K562 (cell line): ENCODE measurements around the gene NKG7. TPM values are rescaled to one million over a fixed set of nuclear protein-coding genes. Genes with fewer than 3 reads are reported as not detected.

Source experiments
- ARID2 ChIP-seq: fragments of 450-650 bp; IDR thresholded peaks from 2 replicates; pipeline ENCODE4 v1.6.1; 2017; ENCODE audit warnings: antibody characterized with exemption, mild to moderate bottlenecking
- CC2D1A ChIP-seq: fragments of 450-650 bp; IDR thresholded peaks from 2 replicates; pipeline ENCODE4 v1.6.1; 2017; ENCODE audit warnings: mild to moderate bottlenecking
- E2F1 ChIP-seq: sonication (generic); formaldehyde crosslinking; IDR thresholded peaks from 2 replicates; pipeline ENCODE4 v1.8.1; 2023; ENCODE audit warnings: mild to moderate bottlenecking, missing genetic modification reagents, moderate library complexity
- EHMT2 ChIP-seq: fragments of 450-650 bp; IDR thresholded peaks from 2 replicates; pipeline ENCODE4 v1.6.1; 2018; ENCODE audit warnings: antibody characterized with exemption
- GTF2A2 ChIP-seq: IDR thresholded peaks from 2 replicates; pipeline ENCODE4 v1.6.1; 2016; ENCODE audit warnings: mild to moderate bottlenecking, missing genetic modification characterization, missing compliant biosample characterization
- KDM5B ChIP-seq: fragments of 200-600 bp; sonication (generic); IDR thresholded peaks from 2 replicates; pipeline ENCODE4 v1.6.1; 2012; ENCODE audit warnings: low read depth, mild to moderate bottlenecking, moderate library complexity, low read length, control low read depth, inconsistent platforms; ENCODE audit not compliant: insufficient replicate concordance
- LARP7 ChIP-seq: fragments of 450-650 bp; IDR thresholded peaks from 2 replicates; pipeline ENCODE4 v1.6.1; 2016
- NCOR1 ChIP-seq: fragments of 450-650 bp; IDR thresholded peaks from 2 replicates; pipeline ENCODE4 v1.6.1; 2016; ENCODE audit warnings: mild to moderate bottlenecking, moderate library complexity
- NELFE ChIP-seq: IDR thresholded peaks from 2 replicates; pipeline ENCODE4 v1.6.1; 2011; ENCODE audit warnings: mild to moderate bottlenecking; ENCODE audit not compliant: insufficient read depth, insufficient read length
- NR2C1 ChIP-seq, 2 experiments: fragments of 450-650 bp; IDR thresholded peaks; 2 replicates each; pipeline ENCODE4 v1.6.1; 2017; ENCODE audit warnings: mild to moderate bottlenecking in 2 of 2, antibody characterized with exemption in 1 of 2, inconsistent platforms in 1 of 2, missing compliant biosample characterization in 1 of 2, missing genetic modification characterization in 1 of 2
- NUFIP1 ChIP-seq: fragments of 450-650 bp; IDR thresholded peaks from 2 replicates; pipeline ENCODE4 v1.6.1; 2018; ENCODE audit not compliant: partially characterized antibody
- PHTF2 ChIP-seq: fragments of 250-450 bp; sonication (Bioruptor Pico); IDR thresholded peaks from 2 replicates; pipeline ENCODE4 v1.5.0; 2021; ENCODE audit warnings: mild to moderate bottlenecking
- POLR2A ChIP-seq: fragments of 450-650 bp; conservative IDR thresholded peaks from 2 replicates; pipeline ENCODE4 v1.6.1; 2016
- POU5F1 ChIP-seq: fragments of 150-350 bp; IDR thresholded peaks from 2 replicates; pipeline ENCODE4 v1.6.1; 2014; ENCODE audit warnings: borderline replicate concordance, low read length, low read depth, mild to moderate bottlenecking; ENCODE audit not compliant: partially characterized antibody
- RBM17 ChIP-seq: fragments of 200-400 bp; formaldehyde crosslinking; IDR thresholded peaks from 2 replicates; pipeline ENCODE4 v1.6.1; 2017; ENCODE audit warnings: low read depth, mild to moderate bottlenecking, low read length, borderline replicate concordance
- SETDB1 ChIP-seq: IDR thresholded peaks from one replicate; pipeline ENCODE4 v1.6.1; 2012; ENCODE audit warnings: low read length, control low read depth, inconsistent platforms
- SRSF1 ChIP-seq: fragments of 200-400 bp; formaldehyde crosslinking; IDR thresholded peaks from 2 replicates; pipeline ENCODE4 v1.6.1; 2017; ENCODE audit warnings: mild to moderate bottlenecking, low read depth, low read length, moderate library complexity
- SRSF3 ChIP-seq: fragments of 200-400 bp; formaldehyde crosslinking; IDR thresholded peaks from 2 replicates; pipeline ENCODE4 v1.6.1; 2016; ENCODE audit warnings: mild to moderate bottlenecking, low read length, moderate library complexity; ENCODE audit not compliant: insufficient read depth
- STAG1 ChIP-seq: sonication (generic); formaldehyde crosslinking; IDR thresholded peaks from 2 replicates; pipeline ENCODE4 v1.5.0; 2020; ENCODE audit warnings: missing genetic modification reagents, borderline replicate concordance
- TCF7 ChIP-seq: sonication (generic); IDR thresholded peaks from 2 replicates; pipeline ENCODE4 v1.6.1; 2016; ENCODE audit warnings: antibody characterized with exemption, borderline replicate concordance
- TGIF2 ChIP-seq: sonication (generic); formaldehyde crosslinking; IDR thresholded peaks from 2 replicates; pipeline ENCODE4 v1.8.1; 2022; ENCODE audit warnings: mild to moderate bottlenecking, missing genetic modification reagents, moderate library complexity
- XRCC3 ChIP-seq: fragments of 450-650 bp; IDR thresholded peaks from 2 replicates; pipeline ENCODE4 v1.6.1; 2017; ENCODE audit warnings: mild to moderate bottlenecking, moderate library complexity
- ZNF217 ChIP-seq: sonication (generic); formaldehyde crosslinking; IDR thresholded peaks from 2 replicates; pipeline ENCODE4 v1.8.0; 2022; ENCODE audit warnings: mild to moderate bottlenecking, missing genetic modification reagents
- ZNF3 ChIP-seq: fragments of 250-450 bp; sonication (Bioruptor Pico); IDR thresholded peaks from 2 replicates; pipeline ENCODE4 v1.5.0; 2021; ENCODE audit warnings: mild to moderate bottlenecking, moderate library complexity
- ZNF311 ChIP-seq: fragments of 250-450 bp; sonication (Bioruptor Pico); IDR thresholded peaks from 2 replicates; pipeline ENCODE4 v1.4.0; 2020; ENCODE audit warnings: mild to moderate bottlenecking, moderate library complexity
- ZNF780A ChIP-seq: fragments of 250-450 bp; sonication (Bioruptor Pico); IDR thresholded peaks from 2 replicates; pipeline ENCODE4 v1.5.0; 2021; ENCODE audit warnings: mild to moderate bottlenecking
- ZNF785 ChIP-seq: fragments of 250-450 bp; sonication (Bioruptor Pico); IDR thresholded peaks from 2 replicates; pipeline ENCODE4 v1.4.0; 2020; ENCODE audit warnings: mild to moderate bottlenecking
- polyA plus RNA-seq, 8 experiments: library from polyadenylated mRNA; depleted of rRNA in 4 of 8; stranded (reverse) in 5 of 8; unstranded in 3 of 8; fragments of >200 nt; fragmentation: Nextera tagmentation in 2 of 8; fragmentation: Illumina TruSeq in 1 of 8; extraction: Ambion mirVana in 2 of 8; extraction: Trizol in 1 of 8; gene quantifications; 2 replicates each; pipeline versions ENCODE4 v1.2.1 to v1.2.3, GENCODE V29; 2011 to 2014; ENCODE audit warnings: inconsistent platforms in 1 of 8, missing spikeins in 1 of 8
- total RNA-seq, 7 experiments: library from RNA; depleted of rRNA in 6 of 7; stranded (reverse); fragments of >200 nt in 6 of 7; fragmentation: Illumina TruSeq in 2 of 7; extraction: Trizol in 2 of 7; gene quantifications; 2 replicates each; pipeline versions ENCODE4 v1.2.1 to v1.2.3, GENCODE V29; 2011 to 2021; ENCODE audit warnings: low replicate concordance in 1 of 7
- TF ChIP-seq, protein P1 (sequence below): fragments of 450-650 bp; IDR thresholded peaks from 2 replicates; pipeline ENCODE4 v1.7.0; 2016; ENCODE audit warnings: borderline replicate concordance
- TF ChIP-seq, protein P2 (sequence below): fragments of 250-450 bp; sonication (Bioruptor Pico); IDR thresholded peaks from 2 replicates; pipeline ENCODE4 v1.6.1; 2021; ENCODE audit warnings: mild to moderate bottlenecking

Gene NKG7
- total and polyA plus RNA-seq, 9 of the 15 experiments (the other 6 are each of a cell fraction or from before 2014, with no cell fraction given) = 0.30 to 0.70 (median 0.51) TPM; not detected in 2

GRCh38 chr19:51365965-51366388 lies 6.5 kb downstream of the NKG7 start, which contains the start of gene ETFB (continued):
- TF ChIP-seq GTF2A2 (tag) (no peak), SRSF3 (no peak), POU5F1 (no peak), NR2C1 (IDR thresholded peaks at IDR 0.05) (peak; percentile 77), NR2C1 (tag; IDR thresholded peaks at IDR 0.05) (peak; percentile 85), ZNF785 (no peak), TCF7 (no peak), PHTF2 (CRISPR knock-in tag) (no peak), TGIF2 (CRISPR knock-in tag) (peak; percentile 44; the same call in 1 of the 2 replicates), ARID2 (no peak), RBM17 (no peak), SRSF1 (no peak), E2F1 (CRISPR knock-in tag) (no peak), ZNF217 (CRISPR knock-in tag) (no peak), EHMT2 (no peak), NCOR1 (no peak), ZNF780A (CRISPR knock-in tag) (no peak), XRCC3 (no peak), SETDB1 (no peak), CC2D1A (no peak), KDM5B (peak; percentile 6), ZNF3 (CRISPR knock-in tag) (no peak), ZNF311 (CRISPR knock-in tag) (no peak), POLR2A (0 out of 2 replicates have a peak, but pooled peaks have one; percentile 7), LARP7 (no peak), NELFE (no peak), STAG1 (CRISPR knock-in tag) (no peak), NUFIP1 (no peak)
- TF ChIP-seq, protein P1, sequence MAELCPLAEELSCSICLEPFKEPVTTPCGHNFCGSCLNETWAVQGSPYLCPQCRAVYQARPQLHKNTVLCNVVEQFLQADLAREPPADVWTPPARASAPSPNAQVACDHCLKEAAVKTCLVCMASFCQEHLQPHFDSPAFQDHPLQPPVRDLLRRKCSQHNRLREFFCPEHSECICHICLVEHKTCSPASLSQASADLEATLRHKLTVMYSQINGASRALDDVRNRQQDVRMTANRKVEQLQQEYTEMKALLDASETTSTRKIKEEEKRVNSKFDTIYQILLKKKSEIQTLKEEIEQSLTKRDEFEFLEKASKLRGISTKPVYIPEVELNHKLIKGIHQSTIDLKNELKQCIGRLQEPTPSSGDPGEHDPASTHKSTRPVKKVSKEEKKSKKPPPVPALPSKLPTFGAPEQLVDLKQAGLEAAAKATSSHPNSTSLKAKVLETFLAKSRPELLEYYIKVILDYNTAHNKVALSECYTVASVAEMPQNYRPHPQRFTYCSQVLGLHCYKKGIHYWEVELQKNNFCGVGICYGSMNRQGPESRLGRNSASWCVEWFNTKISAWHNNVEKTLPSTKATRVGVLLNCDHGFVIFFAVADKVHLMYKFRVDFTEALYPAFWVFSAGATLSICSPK = no peak
- TF ChIP-seq, protein P2, sequence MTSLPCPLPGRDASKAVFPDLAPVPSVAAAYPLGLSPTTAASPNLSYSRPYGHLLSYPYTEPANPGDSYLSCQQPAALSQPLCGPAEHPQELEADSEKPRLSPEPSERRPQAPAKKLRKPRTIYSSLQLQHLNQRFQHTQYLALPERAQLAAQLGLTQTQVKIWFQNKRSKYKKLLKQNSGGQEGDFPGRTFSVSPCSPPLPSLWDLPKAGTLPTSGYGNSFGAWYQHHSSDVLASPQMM (CRISPR knock-in tag) = no peak
